Measurements from ENCODE around the gene CUX1. TPM values are rescaled to one million over a fixed set of nuclear protein-coding genes. Genes with fewer than 3 reads are reported as not detected.

Gene CUX1
- total and polyA plus RNA-seq, 2 donors (not counting 1 experiment from before 2014, with no cell fraction given), result 22.7 to 38.1 TPM

DNA sequence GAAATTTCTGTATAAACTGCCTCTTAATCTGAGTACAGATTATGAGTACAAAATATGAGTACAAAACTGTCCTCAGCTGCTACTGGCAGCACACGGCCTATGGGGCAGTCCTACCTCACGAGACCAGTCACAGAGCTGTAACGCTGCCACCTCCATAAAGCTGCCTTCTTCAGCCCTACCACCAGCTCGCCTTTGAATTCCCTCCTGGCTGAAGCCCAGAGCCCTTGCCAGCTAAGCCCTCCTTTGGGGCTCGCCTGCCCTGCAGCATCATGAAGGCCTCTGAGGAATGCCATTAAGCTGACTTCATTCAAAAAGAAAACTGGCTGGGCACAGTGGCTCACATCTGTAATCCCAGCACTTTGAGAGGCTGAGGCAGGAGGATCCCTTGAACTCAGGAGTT lies 289.2 kb downstream of the CUX1 start:
- H3K79me2 ChIP-seq (ENCODE audit: control insufficient read depth, insufficient read depth, low read length), result no peaks in the 10 kb centered on the region
- no peaks in the 10 kb centered on the region for H3K4me1 ChIP-seq (ENCODE audit: control insufficient read depth, extremely low read depth, insufficient read depth, low read length)
- no peak overlapping the region for H2AFZ ChIP-seq (ENCODE audit: low read length)
- TF ChIP-seq, protein P1, sequence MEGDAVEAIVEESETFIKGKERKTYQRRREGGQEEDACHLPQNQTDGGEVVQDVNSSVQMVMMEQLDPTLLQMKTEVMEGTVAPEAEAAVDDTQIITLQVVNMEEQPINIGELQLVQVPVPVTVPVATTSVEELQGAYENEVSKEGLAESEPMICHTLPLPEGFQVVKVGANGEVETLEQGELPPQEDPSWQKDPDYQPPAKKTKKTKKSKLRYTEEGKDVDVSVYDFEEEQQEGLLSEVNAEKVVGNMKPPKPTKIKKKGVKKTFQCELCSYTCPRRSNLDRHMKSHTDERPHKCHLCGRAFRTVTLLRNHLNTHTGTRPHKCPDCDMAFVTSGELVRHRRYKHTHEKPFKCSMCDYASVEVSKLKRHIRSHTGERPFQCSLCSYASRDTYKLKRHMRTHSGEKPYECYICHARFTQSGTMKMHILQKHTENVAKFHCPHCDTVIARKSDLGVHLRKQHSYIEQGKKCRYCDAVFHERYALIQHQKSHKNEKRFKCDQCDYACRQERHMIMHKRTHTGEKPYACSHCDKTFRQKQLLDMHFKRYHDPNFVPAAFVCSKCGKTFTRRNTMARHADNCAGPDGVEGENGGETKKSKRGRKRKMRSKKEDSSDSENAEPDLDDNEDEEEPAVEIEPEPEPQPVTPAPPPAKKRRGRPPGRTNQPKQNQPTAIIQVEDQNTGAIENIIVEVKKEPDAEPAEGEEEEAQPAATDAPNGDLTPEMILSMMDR (conservative IDR thresholded peaks at IDR 0.05 in 1 of 2, IDR thresholded peaks at IDR 0.05 in 1 of 2; ENCODE audit: low read depth in 1 of 2, low read length in 2 of 2), result no peak
- no peaks in the 10 kb centered on the region for H3K27me3 ChIP-seq (ENCODE audit: control insufficient read depth, insufficient read depth, low read length)
- no peak overlapping the region for H3K9ac ChIP-seq (ENCODE audit: insufficient read depth, low read length)
- no peaks in the 10 kb centered on the region for H3K9me3 ChIP-seq (ENCODE audit: control insufficient read depth, insufficient read depth, low read depth, low read length)
- peaks cover 1% of the 10 kb centered on the region for H3K36me3 ChIP-seq (ENCODE audit: control insufficient read depth, insufficient read depth, low read length)
- no peak overlapping the region for H3K4me3 ChIP-seq (replicated peaks in 1 of 4; ENCODE audit: control extremely low read depth in 1 of 4, insufficient read depth in 1 of 4, low read depth in 3 of 4, low read length in 4 of 4)
- no peak overlapping the region for H3K27ac ChIP-seq (ENCODE audit: insufficient read depth, low read length)
- peak in 1 of 2 donors; percentile 8 for DNase-seq (ENCODE audit: low read depth in 2 of 2)
- H3K4me2 ChIP-seq (ENCODE audit: extremely low read depth, insufficient read depth, low read length), result no peak overlapping the region
- no peaks in the 10 kb centered on the region for H4K20me1 ChIP-seq (ENCODE audit: control insufficient read depth, extremely low read depth, insufficient read depth, low read length)

DNA sequence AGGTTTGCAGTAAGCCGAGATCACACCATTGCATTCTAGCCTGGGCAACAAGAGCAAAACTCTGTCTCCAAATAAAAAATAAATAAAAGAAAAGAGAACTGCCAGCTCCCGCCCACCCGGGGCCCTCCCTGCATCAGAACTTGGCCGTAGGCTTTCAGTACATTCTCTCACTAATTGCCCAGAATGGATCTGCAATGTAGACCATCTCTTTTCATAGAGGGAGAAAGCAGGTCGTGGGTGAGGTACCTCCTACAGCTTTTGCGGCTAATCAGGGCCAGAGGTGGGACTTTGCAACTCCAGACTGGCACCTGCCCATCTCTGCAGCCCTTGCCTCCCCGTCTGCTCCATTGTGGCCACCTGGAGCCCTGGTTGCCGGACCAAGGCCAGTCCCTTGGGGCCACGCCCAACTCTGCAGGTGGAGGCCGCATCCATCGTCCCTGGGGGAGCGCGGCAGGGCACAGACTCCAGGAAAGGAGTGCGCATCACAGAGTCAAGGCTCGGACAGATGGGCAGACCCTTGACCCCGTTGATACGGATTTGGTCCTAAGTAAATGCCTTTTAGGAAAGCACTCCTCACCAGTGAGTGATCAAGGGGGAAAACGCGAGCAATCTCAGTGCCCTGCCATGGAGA lies 290.2 kb downstream of the CUX1 start:
- peaks cover 1% of the 10 kb centered on the region for H3K36me3 ChIP-seq (ENCODE audit: control insufficient read depth, insufficient read depth, low read length)
- H3K4me1 ChIP-seq (ENCODE audit: control insufficient read depth, extremely low read depth, insufficient read depth, low read length), result no peaks in the 10 kb centered on the region

DNA sequence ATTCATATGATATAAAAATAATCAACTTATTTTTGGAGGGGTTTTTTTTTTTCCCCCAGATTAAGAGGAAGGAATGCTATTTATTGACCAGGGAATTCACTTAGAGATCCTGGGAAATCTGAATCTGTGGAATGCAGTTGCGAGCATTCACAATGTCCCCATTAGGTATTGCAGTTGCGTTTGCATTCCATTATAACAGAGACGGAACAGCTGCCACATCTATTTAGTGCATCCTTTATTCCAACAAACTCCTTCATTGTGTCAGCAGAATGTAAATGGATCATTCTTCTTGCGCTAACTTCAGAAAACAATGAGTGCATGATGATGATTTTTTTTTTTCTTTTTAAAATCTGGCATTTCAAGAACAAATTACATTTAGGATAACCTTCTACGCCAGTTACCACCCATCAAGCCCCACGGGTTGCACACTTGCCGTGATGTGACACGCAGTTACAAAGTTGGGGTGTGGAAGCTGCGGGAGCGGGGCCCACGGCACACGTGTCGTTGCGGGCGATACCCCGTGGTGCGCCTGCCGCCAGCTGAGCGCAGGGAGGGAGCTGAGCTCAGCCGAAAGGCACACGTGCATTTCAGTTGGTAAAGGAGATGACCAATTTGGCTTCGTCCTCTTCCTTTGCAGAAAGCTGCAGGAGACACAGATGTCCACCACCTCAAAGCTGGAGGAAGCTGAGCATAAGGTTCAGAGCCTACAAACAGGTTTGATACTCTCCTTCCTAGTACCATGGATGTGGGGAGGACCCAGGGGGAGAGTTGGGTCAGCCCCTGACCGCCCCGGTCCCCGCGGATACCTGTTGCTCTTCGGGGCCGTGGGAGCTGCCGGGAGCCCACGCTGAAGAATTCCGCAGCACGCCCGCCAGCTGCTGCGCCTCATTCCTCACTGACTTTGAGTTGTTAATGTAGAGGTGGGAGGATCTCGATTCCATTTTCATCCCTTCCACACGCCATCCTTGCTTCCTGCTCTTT lies 293.9 kb downstream of the CUX1 start:
- H3K4me2 ChIP-seq (ENCODE audit: extremely low read depth, insufficient read depth, low read length), result no peak overlapping the region
- peak in 1 of 2 donors; percentile 5 for DNase-seq (ENCODE audit: low read depth in 2 of 2)
- H3K27ac ChIP-seq (ENCODE audit: insufficient read depth, low read length), result no peak overlapping the region
- H2AFZ ChIP-seq (ENCODE audit: low read length), result no peak overlapping the region
- no peaks in the 10 kb centered on the region for H3K27me3 ChIP-seq (ENCODE audit: control insufficient read depth, insufficient read depth, low read length)
- peaks cover 1% of the 10 kb centered on the region for H3K36me3 ChIP-seq (ENCODE audit: control insufficient read depth, insufficient read depth, low read length)
- H3K4me1 ChIP-seq (ENCODE audit: control insufficient read depth, extremely low read depth, insufficient read depth, low read length), result no peaks in the 10 kb centered on the region
- no peaks in the 10 kb centered on the region for H3K79me2 ChIP-seq (ENCODE audit: control insufficient read depth, insufficient read depth, low read length)
- H3K4me3 ChIP-seq (replicated peaks in 1 of 4; ENCODE audit: control extremely low read depth in 1 of 4, insufficient read depth in 1 of 4, low read depth in 3 of 4, low read length in 4 of 4), result no peak overlapping the region
- H3K9ac ChIP-seq (ENCODE audit: insufficient read depth, low read length), result no peak overlapping the region
- H4K20me1 ChIP-seq (ENCODE audit: control insufficient read depth, extremely low read depth, insufficient read depth, low read length), result no peaks in the 10 kb centered on the region
- H3K9me3 ChIP-seq (ENCODE audit: control insufficient read depth, insufficient read depth, low read depth, low read length), result no peaks in the 10 kb centered on the region
- TF ChIP-seq, protein P1 (conservative IDR thresholded peaks at IDR 0.05 in 1 of 2, IDR thresholded peaks at IDR 0.05 in 1 of 2; ENCODE audit: low read depth in 1 of 2, low read length in 2 of 2), result no peak

More for the DNA sequence above, 290.2 kb downstream of the CUX1 start:
- H2AFZ ChIP-seq (ENCODE audit: low read length), result no peak overlapping the region
- H3K9ac ChIP-seq (ENCODE audit: insufficient read depth, low read length), result no peak overlapping the region
- no peak overlapping the region for H3K4me3 ChIP-seq (replicated peaks in 1 of 4; ENCODE audit: control extremely low read depth in 1 of 4, insufficient read depth in 1 of 4, low read depth in 3 of 4, low read length in 4 of 4)
- TF ChIP-seq, protein P1 (conservative IDR thresholded peaks at IDR 0.05 in 1 of 2, IDR thresholded peaks at IDR 0.05 in 1 of 2; ENCODE audit: low read depth in 1 of 2, low read length in 2 of 2), result no peak
- TF ChIP-seq EZH2 (IDR thresholded peaks at IDR 0.05; ENCODE audit: low read length, missing control alignments), result no peak
- no peaks in the 10 kb centered on the region for H3K9me3 ChIP-seq (ENCODE audit: control insufficient read depth, insufficient read depth, low read depth, low read length)
- H3K79me2 ChIP-seq (ENCODE audit: control insufficient read depth, insufficient read depth, low read length), result no peaks in the 10 kb centered on the region
- H4K20me1 ChIP-seq (ENCODE audit: control insufficient read depth, extremely low read depth, insufficient read depth, low read length), result no peaks in the 10 kb centered on the region
- H3K27ac ChIP-seq (ENCODE audit: insufficient read depth, low read length), result no peak overlapping the region
- H3K4me2 ChIP-seq (ENCODE audit: extremely low read depth, insufficient read depth, low read length), result no peak overlapping the region
- H3K27me3 ChIP-seq (ENCODE audit: control insufficient read depth, insufficient read depth, low read length), result no peaks in the 10 kb centered on the region
- no peak for DNase-seq (ENCODE audit: low read depth in 2 of 2)

All from fibroblast of lung (primary cell).